Thyroid gland (tissue), 4 donors: ENCODE data around the gene ASTL.

Experiments
- CTCF ChIP-seq, 6 experiments: fragments of 200-600 bp in 3 of 6; fragments of 450-650 bp in 3 of 6; sonication (generic) in 3 of 6; IDR thresholded peaks; one replicate each; pipeline ENCODE4 v1.5.1; 2016 to 2019; ENCODE audit warnings: antibody characterized with exemption in 6 of 6, mild to moderate bottlenecking in 2 of 6, inconsistent platforms in 1 of 6, moderate library complexity in 1 of 6
- POLR2A ChIP-seq, 2 donors: fragments of 450-650 bp; IDR thresholded peaks; one replicate each; pipeline ENCODE4 v1.6.1; 2017; ENCODE audit warnings: antibody characterized with exemption in 2 of 2, mild to moderate bottlenecking in 2 of 2, moderate library complexity in 1 of 2

- TF ChIP-seq POLR2A (IDR thresholded peaks at IDR 0.05) (no peak), CTCF (IDR thresholded peaks at IDR 0.05) (no peak)
Measured at GRCh38 chr2:96100893-96101304, 37.4 kb downstream of the ASTL start.
